HFFc6 (cell line): Measurements from ENCODE around the gene POC5. TPM values are rescaled to one million over a fixed set of nuclear protein-coding genes. Genes with fewer than 3 reads are reported as not detected.

ENCODE experiments used
- DNase-seq: peaks from one replicate; pipeline ENCODE4 v3.0.0-alpha.2; 2018
- H3K27ac Mint-ChIP-seq: 2 replicates; pipeline ENCODE4 v1.8.0; 2020; ENCODE audit warnings: mild to moderate bottlenecking, mixed read lengths
- H3K27me3 Mint-ChIP-seq: 2 replicates; pipeline ENCODE4 v1.8.0; 2021; ENCODE audit warnings: mild to moderate bottlenecking, moderate library complexity, mixed read lengths; ENCODE audit not compliant: insufficient read depth
- H3K36me3 Mint-ChIP-seq: 2 replicates; pipeline ENCODE4 v1.8.0; 2021; ENCODE audit warnings: low read depth, mixed read lengths
- H3K4me1 Mint-ChIP-seq: 2 replicates; pipeline ENCODE4 v1.8.0; 2020; ENCODE audit warnings: low read depth, mixed read lengths
- H3K4me3 Mint-ChIP-seq: 2 replicates; pipeline ENCODE4 v1.8.0; 2020; ENCODE audit warnings: mild to moderate bottlenecking, moderate library complexity, mixed read lengths
- H3K9me3 Mint-ChIP-seq: 2 replicates; pipeline ENCODE4 v1.8.0; 2020; ENCODE audit warnings: mild to moderate bottlenecking, mixed read lengths
- total RNA-seq, 6 experiments: library from RNA; stranded (reverse); fragmentation: NEBNext Ultra II Directional; extraction: Animal tissue kit (Norgen Biotek cat#: 25700); gene quantifications; 2 replicates in 1 of 6; 3 replicates in 5 of 6; pipeline ENCODE4 v1.2.3, GENCODE V29; 2021
- TF ChIP-seq, protein P1 (sequence below): fragments of 200-600 bp; sonication (generic); IDR thresholded peaks from 2 replicates; pipeline ENCODE4 v1.5.0; 2021; ENCODE audit warnings: antibody characterized with exemption, mild to moderate bottlenecking

POC5 gene
- total RNA-seq, 6 experiments from 2014 or later = 3.7 to 6.9 (median 5.4) TPM

DNA sequence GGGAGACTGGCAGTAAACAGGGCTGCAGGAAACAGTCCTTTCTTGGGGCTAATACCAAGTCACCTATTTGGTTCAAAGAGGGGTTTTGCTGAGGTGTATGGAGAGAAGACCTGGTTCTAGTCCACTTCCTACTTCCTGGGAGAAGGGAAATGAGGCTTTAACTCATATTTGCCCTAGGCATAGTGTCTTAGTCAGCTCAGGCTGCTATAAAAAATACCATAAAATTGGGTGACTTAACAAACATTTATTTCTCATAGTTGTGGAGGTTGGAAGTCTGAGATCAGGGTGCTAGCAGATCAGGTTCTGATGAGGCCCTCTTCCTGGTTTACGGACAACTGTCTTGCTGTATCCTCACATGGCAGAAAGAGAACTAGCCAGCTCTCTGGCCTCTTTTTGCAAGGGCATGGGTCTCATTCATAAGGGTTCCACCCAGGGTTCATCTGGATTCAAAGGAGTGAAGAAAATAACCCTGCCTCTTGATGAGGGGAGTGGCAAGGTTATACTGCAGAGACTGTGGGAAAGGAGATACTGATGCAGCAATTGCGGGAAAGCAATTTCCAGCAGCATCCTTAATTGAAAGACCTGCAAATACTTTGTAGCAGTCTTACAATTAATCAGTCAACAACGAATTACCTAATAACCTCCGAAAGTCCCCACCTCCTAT, 65.5 kb downstream of the POC5 start:
- Mint-ChIP-seq H3K4me1 (peaks cover 26% of the 10 kb centered on the region), H3K27me3 (peaks cover 5% of the 10 kb centered on the region), H3K27ac (no peak overlapping the region), H3K4me3 (no peak overlapping the region), H3K9me3 (no peaks in the 10 kb centered on the region; the same call in 1 of the 2 replicates), H3K36me3 (no peaks in the 10 kb centered on the region)
- TF ChIP-seq, protein P1, sequence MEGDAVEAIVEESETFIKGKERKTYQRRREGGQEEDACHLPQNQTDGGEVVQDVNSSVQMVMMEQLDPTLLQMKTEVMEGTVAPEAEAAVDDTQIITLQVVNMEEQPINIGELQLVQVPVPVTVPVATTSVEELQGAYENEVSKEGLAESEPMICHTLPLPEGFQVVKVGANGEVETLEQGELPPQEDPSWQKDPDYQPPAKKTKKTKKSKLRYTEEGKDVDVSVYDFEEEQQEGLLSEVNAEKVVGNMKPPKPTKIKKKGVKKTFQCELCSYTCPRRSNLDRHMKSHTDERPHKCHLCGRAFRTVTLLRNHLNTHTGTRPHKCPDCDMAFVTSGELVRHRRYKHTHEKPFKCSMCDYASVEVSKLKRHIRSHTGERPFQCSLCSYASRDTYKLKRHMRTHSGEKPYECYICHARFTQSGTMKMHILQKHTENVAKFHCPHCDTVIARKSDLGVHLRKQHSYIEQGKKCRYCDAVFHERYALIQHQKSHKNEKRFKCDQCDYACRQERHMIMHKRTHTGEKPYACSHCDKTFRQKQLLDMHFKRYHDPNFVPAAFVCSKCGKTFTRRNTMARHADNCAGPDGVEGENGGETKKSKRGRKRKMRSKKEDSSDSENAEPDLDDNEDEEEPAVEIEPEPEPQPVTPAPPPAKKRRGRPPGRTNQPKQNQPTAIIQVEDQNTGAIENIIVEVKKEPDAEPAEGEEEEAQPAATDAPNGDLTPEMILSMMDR = no peak
- DNase-seq = peak; percentile 20

DNA sequence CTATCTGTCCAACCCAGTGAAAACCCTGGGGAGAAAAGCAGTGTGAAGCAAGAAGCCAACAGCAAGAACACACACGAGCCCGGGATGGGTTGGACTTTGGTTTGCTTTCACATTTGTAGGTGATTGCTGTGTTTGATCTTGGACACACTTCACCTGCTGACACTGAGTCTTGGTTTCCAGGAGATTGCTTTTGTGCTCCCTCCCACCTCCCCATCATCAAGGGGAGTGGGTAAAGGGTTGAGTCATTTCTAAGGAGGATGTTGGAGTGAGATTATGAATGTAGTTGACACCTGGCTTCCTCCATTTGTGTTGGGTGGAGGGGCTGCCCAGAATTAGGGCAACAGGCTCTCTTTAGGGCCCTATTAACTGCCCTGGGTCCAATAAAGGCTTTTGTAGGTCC, 68.5 kb downstream of the POC5 start:
- H3K27ac Mint-ChIP-seq = no peak overlapping the region
- no peak overlapping the region for H3K4me3 Mint-ChIP-seq
- DNase-seq = no peak
- TF ChIP-seq, protein P1 = no peak
- H3K36me3 Mint-ChIP-seq = no peaks in the 10 kb centered on the region
- peaks cover 2% of the 10 kb centered on the region for H3K27me3 Mint-ChIP-seq
- peaks cover 14% of the 10 kb centered on the region for H3K4me1 Mint-ChIP-seq
- no peaks in the 10 kb centered on the region; the same call in 1 of the 2 replicates for H3K9me3 Mint-ChIP-seq

DNA sequence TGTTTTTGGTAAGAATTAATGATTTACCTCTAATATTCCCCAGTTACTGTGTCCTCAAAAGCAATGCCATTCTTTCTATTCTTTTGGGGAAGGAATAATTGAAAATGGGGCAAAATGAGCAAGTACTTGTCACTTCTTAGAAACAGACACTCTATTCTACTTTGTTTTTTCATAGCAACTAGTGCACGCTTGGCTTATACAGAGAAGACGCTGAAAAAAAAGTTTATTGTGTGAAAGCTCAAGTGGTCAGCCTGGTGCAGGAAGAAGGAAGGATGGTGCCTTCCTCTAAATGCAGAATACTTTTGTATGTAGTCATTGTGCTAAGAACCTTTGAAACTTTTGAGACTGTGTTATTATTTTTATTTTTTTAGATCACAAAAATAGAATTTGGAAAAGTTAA, 76.4 kb downstream of the POC5 start:
- Mint-ChIP-seq H3K36me3 (no peaks in the 10 kb centered on the region; the same call in 1 of the 2 replicates), H3K4me1 (peaks cover 18% of the 10 kb centered on the region), H3K4me3 (no peak overlapping the region), H3K9me3 (no peaks in the 10 kb centered on the region), H3K27ac (peak overlapping the region; percentile 70; the same call in 1 of the 2 replicates), H3K27me3 (no peaks in the 10 kb centered on the region; the same call in none of the 2 replicates)
- DNase-seq = no peak
- TF ChIP-seq, protein P1 = no peak

DNA sequence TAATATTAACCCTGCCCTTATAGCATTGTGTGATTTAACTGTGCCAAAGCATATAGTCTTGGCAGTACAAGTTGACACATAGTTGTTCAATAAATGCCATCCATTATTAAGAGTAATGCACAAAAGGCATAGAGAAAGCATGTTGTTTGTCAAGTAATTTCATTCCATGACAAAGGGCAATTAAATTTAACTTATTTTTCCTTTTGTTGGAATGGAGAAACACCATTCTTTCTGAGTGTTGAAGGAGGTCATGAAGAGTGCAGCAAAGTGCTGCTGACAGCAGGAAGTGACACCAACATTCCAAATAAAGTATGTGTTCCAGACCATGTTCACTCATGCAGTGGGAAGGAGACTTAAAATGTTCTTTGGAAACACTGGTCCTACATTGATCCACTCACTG, 76.8 kb downstream of the POC5 start:
- H3K36me3 Mint-ChIP-seq = no peaks in the 10 kb centered on the region; the same call in 1 of the 2 replicates
- peak; percentile 74 for DNase-seq
- peak overlapping the region; percentile 75 for H3K27ac Mint-ChIP-seq
- H3K4me3 Mint-ChIP-seq = 0 out of 2 replicates have a peak overlapping the region, but pooled peaks have one; percentile 28
- peaks cover 18% of the 10 kb centered on the region for H3K4me1 Mint-ChIP-seq
- TF ChIP-seq, protein P1 = no peak
- no peaks in the 10 kb centered on the region for H3K9me3 Mint-ChIP-seq
- no peaks in the 10 kb centered on the region; the same call in none of the 2 replicates for H3K27me3 Mint-ChIP-seq

DNA sequence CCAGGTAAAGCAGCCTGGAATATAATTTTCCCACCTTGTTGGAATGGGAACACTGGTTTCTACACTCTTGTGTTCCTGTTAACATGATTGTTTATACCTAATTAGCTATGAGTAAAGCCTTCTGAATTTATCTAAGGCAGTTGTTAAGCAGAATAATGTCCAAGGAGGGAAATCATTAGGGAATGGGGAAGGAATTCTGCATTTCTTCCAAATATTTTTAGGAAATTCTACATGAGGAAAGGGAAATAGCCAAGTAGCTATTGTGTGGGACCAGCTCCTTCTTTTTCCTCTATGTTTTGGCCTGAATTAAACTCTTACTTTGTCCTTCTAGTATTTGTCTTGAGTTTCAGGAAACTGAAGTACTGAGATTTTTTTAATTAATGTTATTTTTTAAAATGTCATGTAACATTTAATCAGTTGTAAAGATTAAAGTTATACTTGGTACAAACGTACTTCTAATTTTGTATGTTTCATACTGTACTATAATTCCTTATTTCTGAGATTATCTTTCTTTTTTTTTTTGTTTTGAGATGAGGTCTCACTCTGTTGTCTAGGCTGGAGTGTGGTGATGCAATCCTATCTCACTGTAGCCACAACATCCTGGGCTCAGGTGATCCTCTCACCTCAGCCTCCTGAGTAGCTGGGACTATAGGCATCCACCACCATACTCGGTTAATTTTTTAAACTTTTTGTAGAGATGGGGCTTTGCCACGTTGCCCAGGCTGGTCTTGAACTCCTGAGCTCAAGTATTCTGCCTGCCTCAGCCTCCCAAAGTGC, 77.5 kb downstream of the POC5 start:
- Mint-ChIP-seq H3K4me1 (peaks cover 18% of the 10 kb centered on the region), H3K27ac (peak overlapping the region; percentile 75), H3K27me3 (no peaks in the 10 kb centered on the region; the same call in none of the 2 replicates), H3K36me3 (no peaks in the 10 kb centered on the region; the same call in 1 of the 2 replicates), H3K9me3 (no peaks in the 10 kb centered on the region), H3K4me3 (no peak overlapping the region)
- no peak for DNase-seq
- TF ChIP-seq, protein P1 = no peak
